BJ (cell line): ENCODE results near the gene MTA1. TPM values are rescaled to one million over a fixed set of nuclear protein-coding genes. Genes with fewer than 3 reads are reported as not detected.

ENCODE experiments used
- CTCF ChIA-PET: fragments of 350-600 bp; formaldehyde crosslinking; extraction: SDS; loops from one replicate; lab custom pipeline; 2021; ENCODE audit warnings: antibody characterized with exemption, inconsistent platforms; lab: Yijun Ruan, JAX
- POLR2A ChIA-PET: fragments of 300-600 bp; sonication (Branson Sonifier 250); formaldehyde crosslinking; extraction: SDS; loops from one replicate; lab custom pipeline; 2021; ENCODE audit warnings: antibody characterized with exemption; lab: Charles Lee
- DNase-seq: peaks from one replicate; pipeline ENCODE4 v3.0.0-alpha.2; 2011; ENCODE audit warnings: low read depth
- H3K27me3 ChIP-seq: 2 replicates; pipeline ENCODE4 v1.6.0; 2011; ENCODE audit warnings: low read length; ENCODE audit not compliant: control insufficient read depth, insufficient read depth
- H3K36me3 ChIP-seq: 2 replicates; pipeline ENCODE4 v1.5.1; 2011; ENCODE audit warnings: low read length; ENCODE audit not compliant: control insufficient read depth, insufficient read depth
- H3K4me3 ChIP-seq: 2 replicates; pipeline ENCODE4 v1.5.1; 2011; ENCODE audit warnings: low read depth, mild to moderate bottlenecking, control low read depth, low read length
- CTCF ChIP-seq: IDR thresholded peaks from 2 replicates; pipeline ENCODE4 v1.5.1; 2011; ENCODE audit warnings: low read depth, mild to moderate bottlenecking, control low read depth, inconsistent platforms, low read length, moderate library complexity; ENCODE audit not compliant: insufficient read depth
- polyA plus RNA-seq: library from polyadenylated mRNA; depleted of rRNA; stranded (reverse); fragments of >200 nt; gene quantifications from 2 replicates; pipeline ENCODE4 v1.2.3, GENCODE V29; 2011

Gene MTA1
- polyA plus RNA-seq, 1 experiment = 48.8 TPM

- no peak for TF ChIP-seq CTCF
- Histone ChIP-seq H3K36me3 (peaks cover 6% of the 10 kb centered on the region), H3K4me3 (no peak overlapping the region), H3K27me3 (no peaks in the 10 kb centered on the region)
- ChIA-PET CTCF (interaction anchor here (1.2 to 2.0 kb wide), 2 partner anchors 9 to 103 kb away, joined by 3 to 7 read pairs; no protein-coding TSS in a partner anchor), POLR2A (no interaction called here)
- no peak for DNase-seq
These were observed 42.0 kb upstream of the MTA1 start for GRCh38 chr14:105377555-105378182.

GRCh38 chr14:105378199-105378598, 41.4 kb upstream of the MTA1 start:
- ChIA-PET POLR2A (no interaction called here), CTCF (interaction anchor here (1.2 kb wide), 1 partner anchor 9 kb away, joined by 3 read pairs; no protein-coding TSS in a partner anchor)
- TF ChIP-seq CTCF = no peak

GRCh38 chr14:105378873-105379685, 40.5 kb upstream of the MTA1 start:
- no peak for TF ChIP-seq CTCF
- peaks cover 13% of the 10 kb centered on the region for H3K36me3 ChIP-seq
- H3K27me3 ChIP-seq = no peaks in the 10 kb centered on the region
- no peak overlapping the region for H3K4me3 ChIP-seq
- CTCF ChIA-PET = interaction anchor here (1.3 to 1.7 kb wide), 2 partner anchors 8 to 111 kb away, joined by 5 to 7 read pairs; no protein-coding TSS in a partner anchor
- DNase-seq = no peak
- POLR2A ChIA-PET = no interaction called here

More at GRCh38 chr14:105378199-105378598, 41.4 kb upstream of the MTA1 start:
- H3K36me3 ChIP-seq = peaks cover 9% of the 10 kb centered on the region
- no peak overlapping the region for H3K4me3 ChIP-seq
- no peaks in the 10 kb centered on the region for H3K27me3 ChIP-seq
- no peak for DNase-seq

- CTCF ChIA-PET = interaction anchor here (1.3 to 1.7 kb wide), 2 partner anchors 9 to 110 kb away, joined by 5 to 7 read pairs; no protein-coding TSS in a partner anchor
- no peak for DNase-seq
- Histone ChIP-seq H3K36me3 (peaks cover 16% of the 10 kb centered on the region), H3K4me3 (no peak overlapping the region), H3K27me3 (no peaks in the 10 kb centered on the region)
- no peak for TF ChIP-seq CTCF
- POLR2A ChIA-PET = no interaction called here
These were observed 39.7 kb upstream of the MTA1 start for GRCh38 chr14:105379946-105380345.

GRCh38 chr14:105380756-105381155, 38.9 kb upstream of the MTA1 start:
- CTCF ChIA-PET = interaction anchor here (2.1 kb wide), 1 partner anchor 10 kb away, joined by 9 read pairs; no protein-coding TSS in a partner anchor
- POLR2A ChIA-PET = no interaction called here
- H3K4me3 ChIP-seq = no peak overlapping the region

More at GRCh38 chr14:105380756-105381155, 38.9 kb upstream of the MTA1 start:
- Histone ChIP-seq H3K27me3 (no peaks in the 10 kb centered on the region), H3K36me3 (peaks cover 17% of the 10 kb centered on the region)
- no peak for DNase-seq
- no peak for TF ChIP-seq CTCF
